Kidney glomerular epithelial cell (primary cell): Measurements from ENCODE around the gene BBS2.
"Not testable (repeated sequence)": the region's sequence is repeated elsewhere in the genome, so short reads cannot be mapped to it uniquely, and the experiment has no call there.

ENCODE experiments used
- DNase-seq: peaks from one replicate; lab custom pipeline; 2025; lab: John Stamatoyannopoulos, UW

Gene BBS2

GRCh38 chr16:56518425-56518824 is 1.4 kb downstream of the BBS2 start:
- no peak for DNase-seq

GRCh38 chr16:56517206-56517605 is 2.6 kb downstream of the BBS2 start:
- no peak for DNase-seq

GRCh38 chr16:56515665-56516064 is 4.2 kb downstream of the BBS2 start:
- no peak for DNase-seq

DNA sequence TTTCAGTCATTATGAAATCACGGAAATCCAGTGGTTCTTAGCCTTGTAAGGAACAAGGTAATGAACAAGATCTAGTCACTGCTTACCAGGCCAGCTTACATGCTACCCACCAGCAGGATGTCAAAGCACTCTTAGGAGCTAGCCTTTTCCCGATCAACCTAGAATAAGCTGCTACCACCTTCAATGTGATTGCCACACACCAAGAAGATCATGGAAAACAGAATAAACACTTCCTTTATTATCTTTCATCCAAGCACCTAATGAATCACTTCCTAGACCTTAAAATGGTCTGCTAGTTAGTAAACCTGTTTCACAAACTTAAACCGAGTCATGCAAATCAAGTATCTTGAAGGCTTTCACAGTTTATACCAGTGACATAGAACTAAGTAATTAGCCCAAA is 5.0 kb downstream of the BBS2 start:
- DNase-seq = peak; percentile 29

DNA sequence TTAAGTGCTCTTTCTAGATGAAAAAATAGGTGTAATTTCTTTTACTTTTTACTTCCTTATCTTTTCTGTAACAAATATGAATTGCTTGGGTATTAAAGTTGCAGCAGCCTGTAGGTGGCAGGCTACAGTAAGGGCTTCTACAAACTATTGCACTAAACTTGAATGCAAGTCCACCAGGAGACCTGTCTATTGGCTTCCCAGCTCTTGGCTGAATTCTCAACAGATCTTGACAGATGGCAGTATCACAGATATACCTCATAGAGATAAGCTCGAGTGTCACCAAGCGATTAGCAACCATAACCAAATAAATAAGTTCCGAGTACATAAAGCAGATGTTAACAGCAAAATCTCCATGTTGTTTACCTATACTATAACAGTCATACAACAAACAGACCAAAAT is 5.9 kb downstream of the BBS2 start:
- peak; percentile 23 for DNase-seq

DNA sequence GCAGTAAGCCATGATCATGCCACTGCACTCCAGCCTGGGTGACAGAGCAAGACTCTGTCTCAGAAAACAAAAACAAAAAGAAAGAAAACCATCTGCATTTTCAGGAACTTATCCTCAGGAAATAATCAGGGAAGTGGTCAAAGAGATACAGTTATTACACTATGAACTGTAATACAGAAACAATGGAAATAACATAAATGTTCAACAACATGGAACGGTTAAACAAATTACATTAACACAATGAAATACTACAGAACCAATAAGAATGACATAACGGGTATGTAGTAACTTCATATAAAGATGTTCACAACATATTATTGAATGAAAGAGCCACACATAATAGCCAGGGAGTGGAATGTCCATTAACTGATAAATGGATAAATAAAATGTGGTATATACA is 6.7 kb downstream of the BBS2 start:
- DNase-seq = no peak

DNA sequence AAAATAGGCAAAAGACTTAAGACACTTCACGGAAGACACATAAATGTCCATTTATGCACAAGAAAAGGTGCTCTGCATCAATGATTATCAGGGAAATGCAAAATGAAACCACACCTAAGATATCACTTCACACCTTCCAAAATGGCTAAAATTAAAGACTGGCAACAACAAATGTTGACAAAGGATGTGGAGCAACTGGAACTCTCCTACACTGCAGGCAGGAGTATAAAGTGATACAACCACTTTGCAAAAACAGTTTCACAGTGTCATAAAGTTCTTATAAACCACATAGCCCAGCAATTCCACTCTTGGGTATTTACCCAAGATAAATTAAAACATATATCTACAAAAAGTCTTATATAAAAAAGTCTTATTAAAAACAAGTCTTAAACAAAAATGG is 7.8 kb downstream of the BBS2 start:
- DNase-seq = no peak

GRCh38 chr16:56510544-56510943 is 9.3 kb downstream of the BBS2 start:
- no peak for DNase-seq

- peak; percentile 21 for DNase-seq
Observed at GRCh38 chr16:56506941-56507340, 12.9 kb downstream of the BBS2 start.

- DNase-seq = no peak
Observed at GRCh38 chr16:56505181-56505580, 14.6 kb downstream of the BBS2 start.

DNA sequence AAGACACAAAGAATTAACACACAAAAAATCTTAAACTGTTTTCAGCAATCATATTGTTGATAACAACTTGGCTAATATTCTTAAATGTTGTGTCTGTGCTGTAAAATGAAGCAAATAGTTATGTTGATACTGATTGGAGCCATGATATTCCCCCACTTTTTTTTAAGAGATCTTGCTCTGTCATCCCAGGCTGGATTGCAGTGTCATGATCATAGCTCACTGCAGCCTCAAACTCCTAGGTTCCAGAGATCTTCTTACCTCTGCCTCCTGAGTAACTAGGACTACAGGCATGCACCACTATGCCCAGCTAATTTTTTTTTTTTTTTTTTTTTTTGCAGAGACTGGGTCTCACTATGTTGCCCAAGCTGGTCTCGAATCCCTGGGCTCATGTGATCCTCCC is 26.0 kb downstream of the BBS2 start:
- DNase-seq = no peak

- no peak for DNase-seq
Observed at GRCh38 chr16:56493126-56493525, 26.7 kb downstream of the BBS2 start.

GRCh38 chr16:56491657-56492261 is 28.1 kb downstream of the BBS2 start:
- no peak for DNase-seq

GRCh38 chr16:56488868-56489267 is 31.0 kb downstream of the BBS2 start:
- not testable (repeated sequence) for DNase-seq

- DNase-seq = no peak
Observed at GRCh38 chr16:56488035-56488434, 31.8 kb downstream of the BBS2 start.

DNA sequence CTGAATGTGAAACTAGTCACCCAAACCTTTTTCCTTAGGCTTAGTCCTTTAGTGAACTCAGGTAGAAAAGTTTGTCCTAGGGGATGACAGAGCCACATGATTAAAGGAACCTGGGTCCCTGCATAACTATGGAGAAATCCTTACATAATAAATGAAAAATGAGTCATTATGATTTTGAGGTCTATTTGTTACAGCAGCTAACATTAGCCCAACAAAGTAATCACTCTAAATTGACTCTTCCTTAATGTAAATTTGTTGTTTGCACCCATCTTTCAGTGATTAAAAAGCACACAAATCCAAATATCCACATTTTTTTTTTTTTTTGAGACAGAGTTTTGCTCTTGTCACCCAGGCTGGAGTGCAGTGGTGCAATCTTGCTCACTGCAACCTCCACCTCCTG is 36.4 kb downstream of the BBS2 start:
- DNase-seq = no peak

DNA sequence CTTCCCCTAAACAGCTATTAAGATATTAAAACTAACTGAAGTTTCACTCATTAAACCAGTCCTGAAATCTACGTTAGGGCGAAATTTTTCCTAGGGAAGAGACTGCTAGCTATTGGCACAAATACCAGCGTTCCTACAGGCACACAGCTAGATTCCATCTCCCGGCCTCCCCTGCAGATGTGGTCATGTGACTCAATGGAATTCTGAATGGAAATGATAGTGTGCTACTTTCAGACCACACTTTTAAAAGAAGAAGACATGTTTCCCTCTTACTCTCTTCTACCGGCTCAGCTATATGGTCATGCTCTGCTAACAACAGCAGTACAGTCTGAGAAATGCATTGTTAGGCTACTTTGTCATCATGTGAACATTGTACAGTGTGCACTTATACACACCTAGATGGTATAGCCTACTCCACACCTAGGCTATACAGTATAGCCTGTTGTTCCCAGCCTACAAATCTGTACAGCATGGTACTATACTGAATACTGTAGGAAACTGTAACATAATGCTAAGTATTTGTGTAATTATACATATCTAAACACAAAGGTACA is 37.1 kb downstream of the BBS2 start:
- DNase-seq = no peak

DNA sequence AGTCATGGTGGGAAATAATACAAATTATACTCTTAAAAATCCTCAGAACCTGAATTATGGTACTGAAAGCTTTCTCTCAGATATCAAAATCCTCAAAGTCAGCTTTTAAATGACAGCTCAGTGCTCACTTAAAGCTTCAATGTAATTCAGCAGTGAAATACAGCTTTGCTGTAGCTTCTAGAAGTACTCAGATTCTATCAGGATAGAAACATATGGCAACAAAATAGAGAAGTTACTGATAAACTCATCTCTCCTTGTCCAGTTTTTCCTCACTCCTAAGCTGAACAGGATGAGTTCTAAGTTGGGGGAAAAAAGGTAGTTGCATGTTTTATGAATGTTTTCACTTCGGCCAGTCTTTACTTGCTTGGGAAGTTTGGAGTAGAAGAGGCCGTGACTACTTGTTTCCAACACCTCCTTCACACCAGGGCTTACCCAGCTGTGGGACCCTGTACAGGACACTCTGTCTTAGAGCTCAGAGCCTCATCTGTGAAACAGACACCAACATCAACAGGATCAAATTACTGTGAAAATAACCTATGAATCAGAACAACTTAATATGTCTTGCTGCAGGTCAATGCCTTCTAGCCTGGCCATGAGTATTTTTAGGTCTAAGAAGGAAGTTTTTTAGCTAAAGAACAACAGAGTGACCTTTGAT is 38.2 kb downstream of the BBS2 start:
- DNase-seq = peak; percentile 5

GRCh38 chr16:56480776-56481467 is 38.9 kb downstream of the BBS2 start:
- DNase-seq = no peak

DNA sequence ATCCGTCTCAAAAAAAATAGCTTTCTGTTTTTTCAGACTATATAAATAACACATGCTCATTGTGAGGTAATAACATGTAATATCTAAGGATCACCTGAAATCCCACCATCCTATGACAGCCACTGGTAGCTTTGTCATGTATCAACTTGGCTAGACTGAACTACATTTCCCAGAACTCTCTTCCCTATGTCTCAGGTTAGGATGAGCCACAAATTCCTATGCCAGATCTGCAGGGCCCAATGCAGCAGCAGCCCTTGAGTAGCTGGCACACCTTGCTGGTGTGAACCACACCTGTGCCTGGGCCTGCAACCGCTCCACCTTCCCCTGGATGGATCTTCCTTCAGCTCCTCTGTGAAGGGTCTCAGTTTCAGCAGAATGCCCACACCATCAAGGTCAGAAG is 40.4 kb downstream of the BBS2 start:
- no peak for DNase-seq

GRCh38 chr16:56478281-56479049 is 41.4 kb downstream of the BBS2 start:
- no peak for DNase-seq

DNA sequence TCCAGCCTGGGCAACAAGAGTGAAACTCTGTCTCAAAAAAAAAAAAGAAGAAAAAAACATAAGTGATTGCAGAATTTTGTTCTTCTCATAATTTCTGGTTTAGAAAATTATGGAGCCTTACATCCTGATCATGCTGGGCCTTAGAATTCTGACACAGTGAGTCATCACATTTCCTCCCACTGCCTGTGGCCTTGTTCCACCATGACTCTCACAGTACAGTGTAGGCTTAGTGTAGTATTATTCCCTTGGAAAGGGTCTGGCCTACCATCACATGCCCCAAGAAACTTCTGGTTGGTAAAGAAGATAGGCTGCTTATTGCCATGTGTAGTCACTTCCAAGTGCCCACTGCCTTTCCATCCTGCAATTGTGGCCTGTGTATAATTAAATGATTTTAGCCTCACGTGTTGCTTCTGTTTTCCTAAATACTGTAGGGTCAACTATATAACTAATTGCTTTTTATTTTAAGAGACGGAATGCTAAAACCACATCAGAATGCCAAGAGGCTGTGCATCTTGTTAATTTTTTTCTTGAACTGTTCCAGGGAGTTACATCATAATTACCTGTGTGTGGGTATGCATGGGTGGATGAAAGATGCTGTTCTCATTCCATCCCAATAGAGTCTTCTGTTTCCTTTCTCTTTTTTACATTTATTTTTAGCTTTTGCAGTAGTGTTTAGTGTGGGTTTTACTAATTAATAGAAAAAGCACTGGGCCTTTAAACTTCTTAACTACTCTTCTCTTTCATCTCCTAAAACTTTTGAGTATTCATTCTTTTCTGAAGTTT is 42.5 kb downstream of the BBS2 start:
- peak; percentile 32 for DNase-seq
